HG03439 (cell line): Measurements from ENCODE around the gene TLCD1.
A peak's percentile ranks its signal among the peaks of the same experiment; 100 is the strongest.
"Not testable (repeated sequence)": the region's sequence is repeated elsewhere in the genome, so short reads cannot be mapped to it uniquely, and the experiment has no call there.

ENCODE experiments used
- ATAC-seq: cut with Tn5 transposase; IDR thresholded peaks from one replicate; pipeline ENCODE4 v1.9.1; 2021; ENCODE audit warnings: mild to moderate bottlenecking, moderate library complexity; ENCODE audit not compliant: unreplicated experiment

The TLCD1 gene

GRCh38 chr17:28747051-28747691 lies 21.1 kb upstream of the TLCD1 start:
- no peak for ATAC-seq

DNA sequence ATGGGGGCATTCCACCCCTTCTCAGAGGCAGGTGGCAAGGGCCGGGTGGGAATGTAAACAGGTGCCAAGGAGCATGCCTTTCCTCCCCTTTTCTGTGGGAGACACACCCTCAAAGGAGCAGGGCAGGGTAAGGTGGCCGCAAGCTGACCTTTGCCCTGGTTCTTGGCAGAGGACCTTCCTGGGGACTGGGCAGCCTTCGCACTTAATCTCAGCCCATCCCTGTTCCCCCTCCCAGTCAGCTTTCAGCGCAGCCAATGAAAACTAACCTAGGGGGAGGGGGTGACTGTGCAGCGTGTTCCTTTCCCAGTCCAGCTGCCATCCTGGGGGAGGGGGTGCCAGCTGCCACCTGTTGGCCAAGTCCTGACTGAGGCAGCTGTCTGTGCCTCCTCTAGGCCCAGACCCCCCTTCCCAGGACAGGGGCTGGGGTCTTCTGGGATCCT lies 20.6 kb upstream of the TLCD1 start:
- no peak for ATAC-seq

- ATAC-seq: no peak
Observed at GRCh38 chr17:28745786-28746411, 19.9 kb upstream of the TLCD1 start.

DNA sequence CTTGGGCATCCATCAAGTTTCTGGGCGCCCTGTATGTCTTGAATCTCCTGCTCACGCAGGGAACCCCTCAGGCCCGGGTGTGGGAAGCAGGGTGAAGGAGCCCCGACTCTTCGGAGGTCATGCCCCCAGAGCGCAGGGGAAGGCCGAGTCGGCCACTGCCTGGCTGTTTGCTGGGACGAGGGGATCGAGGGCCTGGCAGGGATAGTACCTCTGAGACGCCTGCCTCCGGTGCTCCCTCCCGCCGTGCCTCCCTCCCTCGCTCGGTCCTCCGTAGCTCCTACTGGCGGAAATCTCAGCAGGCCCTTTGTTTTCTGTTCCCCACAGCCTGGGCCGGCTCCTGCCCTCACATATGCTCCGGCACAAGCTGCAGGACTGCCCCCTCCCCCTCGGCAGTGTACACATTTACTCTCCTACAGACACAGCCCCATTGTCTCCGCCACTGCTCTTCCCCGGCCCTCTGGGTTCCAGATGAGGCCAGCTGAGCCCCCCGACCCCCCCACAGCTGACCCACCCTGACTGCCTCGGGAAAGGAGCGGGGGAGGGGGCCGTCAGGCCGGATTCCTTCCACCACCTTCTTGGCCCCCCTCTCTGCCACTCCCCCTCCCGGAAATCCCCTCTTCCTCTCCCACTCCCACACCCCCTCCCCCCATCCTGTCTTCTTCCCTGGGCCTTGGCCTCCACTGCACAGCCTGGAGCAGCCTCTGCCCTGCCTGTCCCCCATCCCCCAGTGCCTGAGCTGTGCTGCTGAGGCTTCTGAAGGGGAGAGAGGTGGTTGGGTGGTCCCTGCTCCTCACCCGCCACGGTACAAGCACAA lies 19.1 kb upstream of the TLCD1 start:
- ATAC-seq: no peak

- ATAC-seq: peak; percentile 15
Observed at GRCh38 chr17:28744104-28744971, 18.3 kb upstream of the TLCD1 start.

DNA sequence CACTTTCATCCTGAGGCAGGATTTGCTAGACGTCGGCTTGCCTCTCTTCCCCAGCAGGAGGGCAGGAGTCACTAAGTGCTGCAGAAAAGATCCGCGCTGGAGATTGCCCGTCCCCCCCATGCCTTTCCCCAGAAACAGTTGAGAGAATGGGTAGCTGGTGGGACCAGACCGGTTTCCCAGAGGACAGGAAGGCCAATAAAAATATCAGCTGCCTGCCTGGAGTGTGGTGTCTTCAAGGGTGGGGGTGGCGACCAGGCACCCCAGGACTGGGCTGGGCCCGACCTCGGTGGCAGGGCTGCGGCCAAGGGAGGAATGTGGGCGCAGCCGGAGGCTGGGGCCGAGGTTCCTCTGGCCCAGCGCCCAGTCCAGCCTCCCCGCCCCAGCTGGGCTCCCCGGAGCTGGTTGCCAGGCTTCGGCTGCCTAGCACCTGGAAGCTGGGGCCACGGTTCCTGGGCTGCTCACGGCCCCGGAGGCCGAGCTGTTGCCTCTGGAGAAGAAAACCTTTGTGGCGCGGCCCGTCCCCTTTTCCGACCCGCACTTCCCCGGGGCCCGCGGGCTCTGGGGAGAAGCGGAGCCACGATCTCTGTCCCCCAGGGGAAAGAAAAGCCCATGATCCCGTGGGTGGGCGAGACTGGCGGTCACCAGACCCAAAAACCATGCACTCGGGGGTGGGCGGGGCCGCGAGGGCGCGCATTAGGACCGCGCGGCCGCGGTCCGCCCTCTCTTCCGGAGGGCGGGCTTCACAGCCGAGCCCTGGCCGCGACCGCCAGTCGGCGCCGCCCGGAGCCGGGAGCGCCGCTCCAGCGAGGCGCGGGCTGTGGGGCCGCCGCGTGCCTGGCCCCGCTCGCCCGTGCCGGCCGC lies 17.4 kb upstream of the TLCD1 start, which contains the start of gene TRAF4:
TRAF4 (plus strand) TSS at position 769 of the 861 bp plus-strand sequence. CDS start 102 bp downstream, outside the sequence.
- peak; percentile 52 for ATAC-seq

DNA sequence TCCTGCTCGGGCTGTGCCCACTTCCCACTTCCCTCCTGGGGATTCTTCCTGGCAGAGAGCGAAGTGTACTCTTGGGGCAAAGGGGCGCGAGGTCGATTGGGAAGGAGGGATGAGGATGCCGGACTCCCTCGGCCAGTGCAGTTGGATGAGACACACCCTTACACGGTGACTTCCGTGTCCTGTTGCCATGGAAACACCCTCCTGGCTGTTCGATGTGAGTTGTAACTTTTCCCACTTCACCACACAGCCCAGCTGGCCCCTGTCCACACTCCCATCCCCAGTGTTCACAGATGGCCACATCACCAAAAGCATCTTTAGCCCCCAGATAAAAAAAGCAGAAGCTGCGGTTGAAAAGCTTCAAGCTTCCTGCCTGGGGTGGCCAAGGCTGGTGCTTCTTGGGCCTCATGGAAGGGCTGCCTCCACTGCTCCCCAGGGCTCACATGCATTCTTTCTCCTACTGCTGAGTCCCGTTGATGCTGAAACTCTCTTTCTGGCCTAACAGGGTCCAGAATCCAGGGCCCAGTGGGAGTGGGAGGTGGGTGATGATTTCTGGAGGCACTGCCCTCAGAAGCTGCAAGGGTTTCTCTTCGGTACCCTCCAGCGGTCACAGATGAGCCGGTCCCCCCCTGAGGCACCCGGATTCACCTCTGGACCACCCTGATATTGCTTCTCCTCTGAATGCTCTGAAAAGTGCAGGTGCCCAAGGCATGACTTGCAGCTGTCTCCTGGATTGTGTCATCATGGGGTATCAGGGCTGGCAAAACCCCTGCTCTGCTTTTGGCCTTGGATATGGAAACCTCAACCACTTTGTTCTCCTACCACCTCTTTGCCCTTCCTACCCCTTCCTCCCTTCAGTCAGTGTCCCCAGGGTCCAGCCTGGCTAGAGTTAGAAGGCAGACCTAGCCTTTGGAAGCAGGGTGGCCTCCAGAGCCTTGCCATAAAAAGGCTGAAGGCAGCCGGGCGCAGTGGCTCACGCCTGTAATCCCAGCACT lies 15.6 kb upstream of the TLCD1 start:
- no peak for ATAC-seq

GRCh38 chr17:28740406-28741357 lies 14.6 kb upstream of the TLCD1 start:
- ATAC-seq: no peak

DNA sequence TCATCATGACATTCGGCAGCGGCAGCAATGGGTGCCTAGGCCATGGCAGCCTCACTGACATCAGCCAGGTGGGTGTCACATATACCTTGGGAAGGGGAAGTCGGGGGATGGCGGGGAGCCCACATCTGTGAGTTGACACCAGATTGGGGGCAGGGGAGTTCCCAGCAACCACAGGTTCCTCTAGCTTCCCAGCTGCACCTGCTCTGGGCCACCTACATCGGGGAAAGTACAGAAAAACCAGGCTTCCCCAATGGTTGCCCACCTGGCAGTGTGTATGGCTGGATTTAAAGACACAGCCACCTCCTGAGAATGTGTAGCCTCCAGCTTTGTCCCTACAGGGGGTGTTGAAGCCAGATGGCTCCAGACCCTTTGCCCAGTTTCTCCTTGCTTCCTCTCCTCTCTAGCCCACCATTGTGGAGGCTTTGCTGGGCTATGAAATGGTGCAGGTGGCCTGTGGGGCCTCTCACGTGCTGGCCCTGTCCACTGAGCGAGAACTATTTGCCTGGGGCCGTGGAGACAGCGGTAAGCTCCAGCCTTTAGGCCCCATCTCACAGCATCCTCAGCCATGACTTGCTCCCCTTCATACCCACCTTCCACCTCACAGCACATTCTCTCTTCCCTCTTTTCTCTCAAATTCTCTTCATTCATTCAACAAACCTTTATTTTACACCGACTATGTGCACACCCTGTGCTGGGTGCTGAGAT lies 12.8 kb upstream of the TLCD1 start:
- ATAC-seq: no peak

GRCh38 chr17:28737770-28738679 lies 12.0 kb upstream of the TLCD1 start:
- peak; percentile 54 for ATAC-seq

DNA sequence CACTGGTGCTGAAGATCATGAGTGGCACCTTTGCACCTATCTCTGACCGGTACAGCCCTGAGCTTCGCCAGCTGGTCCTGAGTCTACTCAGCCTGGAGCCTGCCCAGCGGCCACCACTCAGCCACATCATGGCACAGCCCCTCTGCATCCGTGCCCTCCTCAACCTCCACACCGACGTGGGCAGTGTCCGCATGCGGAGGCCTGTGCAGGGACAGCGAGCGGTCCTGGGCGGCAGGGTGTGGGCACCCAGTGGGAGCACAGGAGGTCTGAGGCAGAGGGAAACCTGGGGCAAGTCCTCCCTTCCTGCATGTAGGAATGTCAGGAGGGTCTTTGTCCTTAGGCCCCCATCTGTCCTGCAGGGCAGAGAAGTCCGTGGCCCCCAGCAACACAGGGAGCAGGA lies 11.3 kb upstream of the TLCD1 start:
- ATAC-seq: no peak

- not testable (repeated sequence) for ATAC-seq
Observed at GRCh38 chr17:28735913-28736769, 10.1 kb upstream of the TLCD1 start.

DNA sequence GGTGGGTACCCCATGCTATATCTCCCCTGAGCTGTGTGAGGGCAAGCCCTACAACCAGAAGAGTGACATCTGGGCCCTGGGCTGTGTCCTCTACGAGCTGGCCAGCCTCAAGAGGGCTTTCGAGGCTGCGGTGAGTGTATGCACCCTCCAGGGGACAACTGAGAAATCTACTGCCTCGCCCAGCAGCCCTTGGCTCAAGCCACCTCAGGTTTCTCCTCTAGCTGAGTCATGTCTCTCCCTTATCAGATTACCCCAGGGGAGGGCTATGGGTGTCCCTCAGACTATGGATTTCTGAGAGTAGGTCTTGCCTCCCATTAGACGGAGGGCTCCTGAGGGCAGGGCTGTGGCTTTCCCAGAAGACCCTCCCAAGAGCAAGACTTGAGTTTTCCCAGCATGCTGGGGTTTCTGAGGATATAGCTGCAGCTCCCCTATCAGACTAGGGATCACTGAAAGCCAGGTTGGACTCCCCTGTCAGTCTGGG lies 9.2 kb upstream of the TLCD1 start:
- no peak for ATAC-seq

- ATAC-seq: no peak
Observed at GRCh38 chr17:28734712-28735241, 8.7 kb upstream of the TLCD1 start.

GRCh38 chr17:28733346-28733745 lies 7.3 kb upstream of the TLCD1 start:
- no peak for ATAC-seq
